Caco-2 (cell line): ENCODE measurements around the gene RAB7B. TPM values are rescaled to one million over a fixed set of nuclear protein-coding genes. Genes with fewer than 3 reads are reported as not detected.

Source experiments
- BruUV-seq: library from RNA; stranded (reverse); fragments of 400-500 nt; replicated peaks from 2 replicates; lab custom pipeline; 2021; lab: Mats Ljungman, UMichigan
- CTCF ChIA-PET: fragments of 300-600 bp; sonication (Branson Sonifier 250); formaldehyde crosslinking; loops from one replicate; lab custom pipeline; 2022; ENCODE audit warnings: antibody characterized with exemption; lab: Charles Lee
- POLR2A ChIA-PET: fragments of 300-600 bp; sonication (Branson Sonifier 250); formaldehyde crosslinking; loops from one replicate; lab custom pipeline; 2022; ENCODE audit warnings: antibody characterized with exemption; lab: Charles Lee
- DNase-seq, 2 experiments: peaks; one replicate each; pipeline versions ENCODE4 v3.0.0 to v3.0.0-alpha.2; 2020 to 2022
- H3K27me3 ChIP-seq: replicated peaks from 2 replicates; pipeline ENCODE4 v1.6.0; 2011; ENCODE audit warnings: low read length; ENCODE audit not compliant: control insufficient read depth, insufficient read depth
- H3K36me3 ChIP-seq: 2 replicates; pipeline ENCODE4 v1.5.1; 2011; ENCODE audit warnings: low read length; ENCODE audit not compliant: control insufficient read depth, insufficient read depth
- H3K4me1 ChIP-seq: fragments of 250-450 bp; sonication (Bioruptor Pico); 2 replicates; pipeline ENCODE4 v1.5.1; 2020; ENCODE audit warnings: mild to moderate bottlenecking
- H3K4me3 ChIP-seq: 2 replicates; pipeline ENCODE4 v1.5.1; 2011; ENCODE audit warnings: low read depth, mild to moderate bottlenecking, control low read depth, low read length
- H3K9me3 ChIP-seq: fragments of 250-450 bp; sonication (Bioruptor Pico); 2 replicates; pipeline ENCODE4 v1.5.1; 2020; ENCODE audit warnings: mild to moderate bottlenecking, moderate library complexity
- H3K27ac Mint-ChIP-seq: one replicate; pipeline ENCODE4 v1.8.0; 2022; ENCODE audit warnings: mixed read lengths; ENCODE audit not compliant: unreplicated experiment
- H3K27me3 Mint-ChIP-seq: one replicate; pipeline ENCODE4 v1.8.0; 2022; ENCODE audit warnings: mixed read lengths; ENCODE audit not compliant: insufficient read depth, unreplicated experiment
- H3K36me3 Mint-ChIP-seq: one replicate; pipeline ENCODE4 v1.8.0; 2022; ENCODE audit warnings: mild to moderate bottlenecking, mixed read lengths; ENCODE audit not compliant: insufficient read depth, unreplicated experiment
- H3K4me1 Mint-ChIP-seq: one replicate; pipeline ENCODE4 v1.8.0; 2022; ENCODE audit warnings: low read depth, mixed read lengths; ENCODE audit not compliant: unreplicated experiment
- H3K4me3 Mint-ChIP-seq: one replicate; pipeline ENCODE4 v1.8.0; 2022; ENCODE audit warnings: mild to moderate bottlenecking, moderate library complexity, mixed read lengths; ENCODE audit not compliant: unreplicated experiment
- H3K9me3 Mint-ChIP-seq: one replicate; pipeline ENCODE4 v1.8.0; 2022; ENCODE audit warnings: mixed read lengths; ENCODE audit not compliant: unreplicated experiment
- intact Hi-C: fragments of 100-400 bp; cut with micrococcal nuclease; formaldehyde crosslinking; loops from one replicate; pipeline ENCODE4 v1.10.0; 2022; ENCODE audit not compliant: unreplicated experiment
- total RNA-seq: library from RNA; stranded (reverse); gene quantifications from 2 replicates; pipeline ENCODE4 v1.2.3, GENCODE V29; 2022
- TF ChIP-seq, protein P1 (sequence below), 2 experiments: fragments of 200-600 bp in 1 of 2; IDR thresholded peaks; 1 replicate in 1 of 2; 2 replicates in 1 of 2; pipeline versions ENCODE4 v1.5.1 to v1.8.0; 2011 to 2022; ENCODE audit warnings: antibody characterized with exemption in 1 of 2, control low read depth in 1 of 2, inconsistent platforms in 1 of 2, low read depth in 1 of 2, low read length in 1 of 2, mild to moderate bottlenecking in 1 of 2, moderate library complexity in 1 of 2; ENCODE audit not compliant: insufficient read depth in 1 of 2, severe bottlenecking in 1 of 2, unreplicated experiment in 1 of 2

RAB7B gene
- total RNA-seq, 1 experiment from 2014 or later: not detected

DNA sequence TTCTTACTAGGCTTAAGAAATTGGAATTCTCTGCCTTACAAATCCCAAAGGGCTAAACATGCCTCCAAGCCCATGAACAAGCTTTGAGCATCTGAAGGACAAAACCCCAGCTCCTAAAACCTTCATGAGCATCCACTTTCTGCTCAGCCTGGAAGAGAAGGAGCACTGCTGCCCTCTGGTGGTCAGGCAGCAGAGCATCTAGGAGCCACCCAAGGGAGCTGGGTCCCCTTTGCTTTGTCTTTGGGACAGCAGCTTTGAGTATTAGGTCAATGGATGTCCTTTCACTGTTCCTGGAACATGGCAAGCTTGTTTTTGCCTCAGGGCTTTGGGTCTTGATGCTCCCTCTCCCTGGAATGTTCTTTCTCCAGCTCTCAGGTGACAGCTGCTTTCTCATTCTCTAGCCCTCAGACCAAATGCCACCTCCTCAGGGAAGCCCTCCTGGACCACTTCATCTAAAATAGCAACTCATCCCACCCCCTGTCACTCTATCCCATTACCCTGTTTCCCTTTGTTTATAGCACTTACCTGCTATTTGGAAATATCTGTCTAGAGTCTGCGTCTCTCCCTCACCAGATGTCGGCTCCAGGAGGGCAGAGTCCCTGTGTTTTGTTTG lies 25.7 kb downstream of the RAB7B start:
- Histone ChIP-seq H3K36me3 (no peaks in the 10 kb centered on the region), H3K4me3 (no peak overlapping the region), H3K27me3 (no peaks in the 10 kb centered on the region), H3K4me1 (0 out of 2 replicates have a peak, but pooled peaks cover 5% of the 10 kb centered on the region), H3K9me3 (no peaks in the 10 kb centered on the region)
- CTCF ChIA-PET: interaction anchor here (0.7 to 4.7 kb wide), 38 partner anchors 9 to 386 kb away, joined by 3 to 242 read pairs (median 6); partner anchors contain the start of genes AVPR1B, NUCKS1, PM20D1 and RAB7B
- Mint-ChIP-seq H3K27me3 (peaks cover 9% of the 10 kb centered on the region), H3K36me3 (no peaks in the 10 kb centered on the region), H3K4me1 (no peaks in the 10 kb centered on the region), H3K27ac (no peak overlapping the region), H3K9me3 (peaks cover 26% of the 10 kb centered on the region), H3K4me3 (no peak overlapping the region)
- POLR2A ChIA-PET: no interaction called here
- peak; percentile 74 to 81 for DNase-seq
- TF ChIP-seq, protein P1, sequence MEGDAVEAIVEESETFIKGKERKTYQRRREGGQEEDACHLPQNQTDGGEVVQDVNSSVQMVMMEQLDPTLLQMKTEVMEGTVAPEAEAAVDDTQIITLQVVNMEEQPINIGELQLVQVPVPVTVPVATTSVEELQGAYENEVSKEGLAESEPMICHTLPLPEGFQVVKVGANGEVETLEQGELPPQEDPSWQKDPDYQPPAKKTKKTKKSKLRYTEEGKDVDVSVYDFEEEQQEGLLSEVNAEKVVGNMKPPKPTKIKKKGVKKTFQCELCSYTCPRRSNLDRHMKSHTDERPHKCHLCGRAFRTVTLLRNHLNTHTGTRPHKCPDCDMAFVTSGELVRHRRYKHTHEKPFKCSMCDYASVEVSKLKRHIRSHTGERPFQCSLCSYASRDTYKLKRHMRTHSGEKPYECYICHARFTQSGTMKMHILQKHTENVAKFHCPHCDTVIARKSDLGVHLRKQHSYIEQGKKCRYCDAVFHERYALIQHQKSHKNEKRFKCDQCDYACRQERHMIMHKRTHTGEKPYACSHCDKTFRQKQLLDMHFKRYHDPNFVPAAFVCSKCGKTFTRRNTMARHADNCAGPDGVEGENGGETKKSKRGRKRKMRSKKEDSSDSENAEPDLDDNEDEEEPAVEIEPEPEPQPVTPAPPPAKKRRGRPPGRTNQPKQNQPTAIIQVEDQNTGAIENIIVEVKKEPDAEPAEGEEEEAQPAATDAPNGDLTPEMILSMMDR (IDR thresholded peaks at IDR 0.05; ENCODE audit: insufficient read depth in 1 of 2, low read depth in 1 of 2, low read length in 1 of 2, severe bottlenecking in 1 of 2, unreplicated experiment in 1 of 2): peak; percentile 94 to 97
- BruUV-seq: no TSS peak
- intact Hi-C loops: loop anchor here (1.0 to 5.0 kb wide), 3 partner anchors 58 to 320 kb away; no protein-coding TSS in a partner anchor

GRCh38 chr1:205976708-205977401 lies 26.3 kb downstream of the RAB7B start:
- POLR2A ChIA-PET: no interaction called here
- Histone ChIP-seq H3K4me1 (0 out of 2 replicates have a peak, but pooled peaks cover 5% of the 10 kb centered on the region), H3K36me3 (no peaks in the 10 kb centered on the region), H3K27me3 (no peaks in the 10 kb centered on the region), H3K9me3 (no peaks in the 10 kb centered on the region), H3K4me3 (no peak overlapping the region)
- Mint-ChIP-seq H3K4me1 (no peaks in the 10 kb centered on the region), H3K27me3 (peaks cover 4% of the 10 kb centered on the region), H3K4me3 (no peak overlapping the region), H3K36me3 (no peaks in the 10 kb centered on the region), H3K9me3 (peaks cover 26% of the 10 kb centered on the region), H3K27ac (no peak overlapping the region)
- CTCF ChIA-PET: interaction anchor here (0.7 to 4.7 kb wide), 38 partner anchors 9 to 385 kb away, joined by 3 to 242 read pairs (median 6); partner anchors contain the start of genes AVPR1B, NUCKS1, PM20D1 and RAB7B
- BruUV-seq: no TSS peak
- intact Hi-C loops: loop anchor here (1.0 to 5.0 kb wide), 3 partner anchors 58 to 320 kb away; no protein-coding TSS in a partner anchor
- peak in 1 of 2 experiments; percentile 22 for DNase-seq
- TF ChIP-seq, protein P1 (IDR thresholded peaks at IDR 0.05; ENCODE audit: insufficient read depth in 1 of 2, low read depth in 1 of 2, low read length in 1 of 2, severe bottlenecking in 1 of 2, unreplicated experiment in 1 of 2): no peak

DNA sequence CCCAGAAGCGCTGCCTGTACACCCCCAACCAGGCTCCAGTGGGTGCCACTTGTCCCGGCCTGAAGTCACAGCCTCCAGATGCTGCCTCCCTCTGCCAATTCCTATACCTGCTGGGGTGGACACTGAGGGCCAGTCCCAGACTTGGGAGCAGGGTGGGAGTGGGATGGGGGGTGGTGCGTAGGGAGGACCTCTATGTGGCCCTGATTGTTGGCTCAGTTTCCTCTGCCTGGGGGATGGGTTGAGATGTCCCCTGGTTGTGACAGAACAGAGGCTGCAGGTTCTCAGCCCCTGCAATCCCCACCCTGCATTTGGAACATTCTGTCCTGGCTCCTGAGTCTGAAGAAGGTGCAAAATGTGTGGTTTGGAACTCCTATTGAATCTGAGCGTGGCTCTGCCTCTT lies 27.2 kb downstream of the RAB7B start:
- Mint-ChIP-seq H3K9me3 (peaks cover 26% of the 10 kb centered on the region), H3K4me1 (no peaks in the 10 kb centered on the region), H3K36me3 (no peaks in the 10 kb centered on the region), H3K27ac (no peak overlapping the region), H3K4me3 (no peak overlapping the region), H3K27me3 (peaks cover 3% of the 10 kb centered on the region)
- intact Hi-C loops: loop anchor here (5.0 kb wide), 1 partner anchor 319 kb away; no protein-coding TSS in a partner anchor
- no peak for DNase-seq
- no TSS peak for BruUV-seq
- H3K27me3 ChIP-seq: no peaks in the 10 kb centered on the region
- H3K9me3 ChIP-seq: no peaks in the 10 kb centered on the region
- 0 out of 2 replicates have a peak, but pooled peaks cover 5% of the 10 kb centered on the region for H3K4me1 ChIP-seq
- TF ChIP-seq, protein P1 (IDR thresholded peaks at IDR 0.05; ENCODE audit: insufficient read depth in 1 of 2, low read depth in 1 of 2, low read length in 1 of 2, severe bottlenecking in 1 of 2, unreplicated experiment in 1 of 2): no peak
- ChIA-PET POLR2A (no interaction called here), CTCF (interaction anchor here (1.7 to 4.7 kb wide), 4 partner anchors 26 to 68 kb away, joined by 8 to 242 read pairs (median 10); no protein-coding TSS in a partner anchor)
- H3K4me3 ChIP-seq: no peak overlapping the region
- no peaks in the 10 kb centered on the region for H3K36me3 ChIP-seq
